IPS-NIHi11 (cell line): ENCODE data around the gene CTF1.
"Not testable (repeated sequence)": the region's sequence is repeated elsewhere in the genome, so short reads cannot be mapped to it uniquely, and the experiment has no call there.

Source experiments
- DNase-seq: peaks from one replicate; pipeline ENCODE4 v3.0.0; 2012; ENCODE audit warnings: mixed read lengths, low spot score

CTF1 gene

GRCh38 chr16:30888856-30889499 lies 7.4 kb upstream of the CTF1 start:
- DNase-seq = no peak

- DNase-seq = no peak
Observed at GRCh38 chr16:30889721-30890120, 6.7 kb upstream of the CTF1 start.

- not testable (repeated sequence) for DNase-seq
Observed at GRCh38 chr16:30891043-30891823, 5.2 kb upstream of the CTF1 start.

GRCh38 chr16:30892670-30893416 lies 3.6 kb upstream of the CTF1 start:
- no peak for DNase-seq

GRCh38 chr16:30893417-30893743 lies 3.0 kb upstream of the CTF1 start:
- peak; percentile 50 for DNase-seq

- peak; percentile 91 for DNase-seq
Observed at GRCh38 chr16:30893744-30894539, 2.5 kb upstream of the CTF1 start, which contains the start of gene BCL7C. Gene BCL7C, minus strand, starts transcription at chr16:30894077. Its CDS starts 133 bp downstream, at chr16:30893944.

- no peak for DNase-seq
Observed at GRCh38 chr16:30894540-30895368, 1.7 kb upstream of the CTF1 start.

- DNase-seq = no peak
Observed at GRCh38 chr16:30895627-30896260, 670 bp upstream of the CTF1 start.

GRCh38 chr16:30896889-30897733 lies 697 bp downstream of the CTF1 start:
- peak; percentile 85 for DNase-seq

GRCh38 chr16:30899794-30900193 lies 3.4 kb downstream of the CTF1 start:
- no peak for DNase-seq

GRCh38 chr16:30900588-30900987 lies 4.2 kb downstream of the CTF1 start:
- no peak for DNase-seq

GRCh38 chr16:30901201-30902028 lies 5.0 kb downstream of the CTF1 start:
- no peak for DNase-seq

GRCh38 chr16:30902029-30902972 lies 5.9 kb downstream of the CTF1 start:
- DNase-seq = peak; percentile 93

- DNase-seq = no peak
Observed at GRCh38 chr16:30903002-30903401, 6.6 kb downstream of the CTF1 start.

GRCh38 chr16:30903596-30903995 lies 7.2 kb downstream of the CTF1 start:
- no peak for DNase-seq

- DNase-seq = no peak
Observed at GRCh38 chr16:30904114-30904780, 7.8 kb downstream of the CTF1 start.

GRCh38 chr16:30907064-30907463 lies 10.7 kb downstream of the CTF1 start:
- no peak for DNase-seq
